Prostate gland (tissue), 2 donors: ENCODE measurements around the gene NAP1L1.

Experiments
- POLR2A ChIP-seq: fragments of 450-650 bp; IDR thresholded peaks from one replicate; pipeline ENCODE4 v1.6.1; 2016; ENCODE audit warnings: antibody characterized with exemption, mild to moderate bottlenecking
- POLR2AphosphoS5 ChIP-seq: sonication (generic); formaldehyde crosslinking; IDR thresholded peaks from one replicate; pipeline ENCODE4 v1.6.1; 2017; ENCODE audit warnings: antibody characterized with exemption
- TF ChIP-seq, protein P1 (sequence below), 4 experiments: fragments of 200-600 bp in 2 of 4; fragments of 450-650 bp in 2 of 4; sonication (generic) in 2 of 4; IDR thresholded peaks; 1 replicate in 3 of 4; 2 replicates in 1 of 4; pipeline ENCODE4 v1.5.1; 2016 to 2019; ENCODE audit warnings: antibody characterized with exemption in 4 of 4, mild to moderate bottlenecking in 2 of 4, moderate library complexity in 2 of 4

- TF ChIP-seq, protein P1, sequence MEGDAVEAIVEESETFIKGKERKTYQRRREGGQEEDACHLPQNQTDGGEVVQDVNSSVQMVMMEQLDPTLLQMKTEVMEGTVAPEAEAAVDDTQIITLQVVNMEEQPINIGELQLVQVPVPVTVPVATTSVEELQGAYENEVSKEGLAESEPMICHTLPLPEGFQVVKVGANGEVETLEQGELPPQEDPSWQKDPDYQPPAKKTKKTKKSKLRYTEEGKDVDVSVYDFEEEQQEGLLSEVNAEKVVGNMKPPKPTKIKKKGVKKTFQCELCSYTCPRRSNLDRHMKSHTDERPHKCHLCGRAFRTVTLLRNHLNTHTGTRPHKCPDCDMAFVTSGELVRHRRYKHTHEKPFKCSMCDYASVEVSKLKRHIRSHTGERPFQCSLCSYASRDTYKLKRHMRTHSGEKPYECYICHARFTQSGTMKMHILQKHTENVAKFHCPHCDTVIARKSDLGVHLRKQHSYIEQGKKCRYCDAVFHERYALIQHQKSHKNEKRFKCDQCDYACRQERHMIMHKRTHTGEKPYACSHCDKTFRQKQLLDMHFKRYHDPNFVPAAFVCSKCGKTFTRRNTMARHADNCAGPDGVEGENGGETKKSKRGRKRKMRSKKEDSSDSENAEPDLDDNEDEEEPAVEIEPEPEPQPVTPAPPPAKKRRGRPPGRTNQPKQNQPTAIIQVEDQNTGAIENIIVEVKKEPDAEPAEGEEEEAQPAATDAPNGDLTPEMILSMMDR (IDR thresholded peaks at IDR 0.05) = no peak
- TF ChIP-seq POLR2AphosphoS5 = no peak
- TF ChIP-seq POLR2A = no peak
Observed at GRCh38 chr12:76035045-76035444, 49.4 kb downstream of the NAP1L1 start.
